ENCODE data around the gene MPO. TPM values are rescaled to one million over a fixed set of nuclear protein-coding genes. Genes with fewer than 3 reads are reported as not detected.

MPO gene
- total RNA-seq, 1 donor from 2014 or later: not detected

DNA sequence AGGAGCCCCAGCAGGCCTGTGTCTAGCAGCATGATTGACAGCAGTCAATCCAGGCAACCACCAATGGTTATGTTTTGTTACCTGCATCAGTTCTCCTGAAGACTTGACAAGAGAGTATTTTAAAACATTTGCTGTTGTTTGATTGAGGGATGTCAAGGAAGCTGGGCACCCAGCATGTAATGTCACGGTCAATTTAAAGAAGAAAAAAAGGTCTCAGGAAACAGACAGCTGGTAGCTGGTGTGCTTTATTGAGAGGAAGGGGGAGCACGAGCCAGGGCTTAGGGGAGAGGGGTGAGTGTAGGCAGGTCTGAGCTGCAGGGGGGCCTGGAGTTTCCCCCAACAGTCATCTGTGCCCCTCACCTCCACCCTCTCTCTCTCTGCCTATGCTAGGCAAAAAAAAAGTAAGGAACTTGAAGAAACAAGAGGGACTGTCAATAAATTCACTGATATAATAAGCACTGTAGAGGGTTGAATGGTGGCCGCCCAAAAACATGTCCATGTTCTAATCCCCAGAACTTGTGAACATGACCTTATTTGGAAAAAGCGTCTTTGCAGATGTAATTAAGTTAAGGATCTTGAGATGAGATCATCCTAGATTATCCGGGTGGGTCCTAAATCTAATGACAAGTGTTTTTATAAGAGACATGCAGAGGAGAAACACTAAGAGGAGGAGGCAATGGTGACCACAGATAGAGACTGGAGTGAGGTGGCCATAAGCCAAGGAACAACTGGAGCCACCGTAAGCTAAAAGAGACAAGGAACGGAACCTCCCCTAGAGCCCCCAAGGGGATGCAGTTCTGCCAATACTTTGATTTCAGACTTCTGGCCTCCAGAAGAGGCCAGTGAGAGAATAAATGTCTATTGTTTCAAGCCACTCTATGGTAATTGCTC, 33.3 kb upstream of the MPO start:
- intact Hi-C loops (cut with micrococcal nuclease): no loop called here
- no peaks in the 10 kb centered on the region for H3K9me3 Mint-ChIP-seq
- DNase-seq: no peak
- ChIA-PET POLR2A (interaction anchor here (0.6 to 27.9 kb wide), 6 partner anchors 13 to 691 kb away, joined by 3 to 3007 read pairs (median 6); partner anchors contain the start of gene TSPOAP1), CTCF (interaction anchor here (1.0 to 4.7 kb wide), 6 partner anchors 10 to 691 kb away, joined by 3 to 103 read pairs (median 7); partner anchors contain the start of gene RNF43)
- no peak overlapping the region for H3K4me3 Mint-ChIP-seq
- no peak for ATAC-seq (ENCODE audit: low read depth)
- no peak overlapping the region for H3K27ac Mint-ChIP-seq
- H3K27me3 Mint-ChIP-seq: no peaks in the 10 kb centered on the region
- TF ChIP-seq, protein P1, sequence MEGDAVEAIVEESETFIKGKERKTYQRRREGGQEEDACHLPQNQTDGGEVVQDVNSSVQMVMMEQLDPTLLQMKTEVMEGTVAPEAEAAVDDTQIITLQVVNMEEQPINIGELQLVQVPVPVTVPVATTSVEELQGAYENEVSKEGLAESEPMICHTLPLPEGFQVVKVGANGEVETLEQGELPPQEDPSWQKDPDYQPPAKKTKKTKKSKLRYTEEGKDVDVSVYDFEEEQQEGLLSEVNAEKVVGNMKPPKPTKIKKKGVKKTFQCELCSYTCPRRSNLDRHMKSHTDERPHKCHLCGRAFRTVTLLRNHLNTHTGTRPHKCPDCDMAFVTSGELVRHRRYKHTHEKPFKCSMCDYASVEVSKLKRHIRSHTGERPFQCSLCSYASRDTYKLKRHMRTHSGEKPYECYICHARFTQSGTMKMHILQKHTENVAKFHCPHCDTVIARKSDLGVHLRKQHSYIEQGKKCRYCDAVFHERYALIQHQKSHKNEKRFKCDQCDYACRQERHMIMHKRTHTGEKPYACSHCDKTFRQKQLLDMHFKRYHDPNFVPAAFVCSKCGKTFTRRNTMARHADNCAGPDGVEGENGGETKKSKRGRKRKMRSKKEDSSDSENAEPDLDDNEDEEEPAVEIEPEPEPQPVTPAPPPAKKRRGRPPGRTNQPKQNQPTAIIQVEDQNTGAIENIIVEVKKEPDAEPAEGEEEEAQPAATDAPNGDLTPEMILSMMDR (IDR thresholded peaks at IDR 0.05): no peak
- H3K36me3 Mint-ChIP-seq (ENCODE audit: low read depth): no peaks in the 10 kb centered on the region
- peaks cover 15% of the 10 kb centered on the region for H3K4me1 Mint-ChIP-seq

DNA sequence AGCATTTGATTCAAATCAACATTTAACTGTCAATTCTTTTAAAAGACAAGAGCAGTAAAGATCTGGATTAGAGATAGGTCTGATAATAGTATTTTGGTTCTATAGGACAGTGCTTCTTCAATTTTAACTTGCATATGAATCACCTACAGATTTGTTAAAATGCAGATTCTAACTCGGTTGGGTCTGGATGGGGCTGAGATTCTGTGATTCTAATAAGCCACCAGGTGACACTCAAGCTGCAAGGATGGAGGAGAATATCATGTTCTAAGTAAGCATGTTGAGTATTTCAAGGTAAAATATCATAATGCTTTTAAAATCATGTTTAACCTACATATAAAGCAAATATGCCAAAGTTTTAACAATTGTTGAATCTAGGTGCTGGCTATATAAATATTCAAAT, 32.1 kb upstream of the MPO start:
- intact Hi-C loops (cut with micrococcal nuclease): no loop called here
- Mint-ChIP-seq H3K4me3 (no peak overlapping the region), H3K36me3 (ENCODE audit: low read depth) (no peaks in the 10 kb centered on the region), H3K4me1 (peaks cover 9% of the 10 kb centered on the region), H3K9me3 (no peaks in the 10 kb centered on the region), H3K27ac (no peak overlapping the region), H3K27me3 (no peaks in the 10 kb centered on the region)
- no peak for DNase-seq
- POLR2A ChIA-PET: interaction anchor here (1.4 to 27.9 kb wide), 2 partner anchors 15 to 26 kb away, joined by 6 to 3007 read pairs; no protein-coding TSS in a partner anchor
- CTCF ChIA-PET: interaction anchor here (0.9 to 2.8 kb wide), 4 partner anchors 9 to 692 kb away, joined by 3 to 12 read pairs (median 4); no protein-coding TSS in a partner anchor
- TF ChIP-seq, protein P1 (IDR thresholded peaks at IDR 0.05): no peak
- ATAC-seq (ENCODE audit: low read depth): no peak

DNA sequence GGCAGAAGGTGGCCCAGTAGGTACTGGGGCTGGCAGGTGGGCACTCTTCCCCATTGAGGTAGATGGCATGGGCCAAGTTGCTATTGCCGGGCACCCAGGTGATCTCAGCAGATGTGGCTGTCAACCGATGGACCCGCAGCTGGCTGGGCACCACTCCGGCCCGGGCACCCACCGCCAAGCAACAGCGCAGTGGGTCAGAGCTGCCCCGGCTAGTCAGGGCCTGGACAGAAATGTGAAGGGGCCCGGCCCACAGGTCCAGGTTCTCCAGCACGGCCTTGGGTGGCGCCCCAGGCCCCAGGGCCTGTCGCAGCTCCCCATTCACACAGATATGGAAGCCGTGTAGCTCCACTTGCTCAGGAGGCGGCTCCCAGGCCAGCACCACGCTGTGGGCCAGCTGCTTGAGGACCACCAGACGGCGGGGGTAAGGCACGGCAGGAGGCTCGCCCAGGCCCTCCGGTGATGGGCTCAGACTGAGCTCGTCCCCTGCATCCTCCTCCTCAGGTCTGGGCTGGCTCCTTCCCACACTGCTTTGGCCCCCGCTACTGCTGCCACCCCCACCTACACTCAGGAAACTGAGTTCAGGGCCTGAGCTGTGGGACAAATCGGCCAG, 31.4 kb upstream of the MPO start:
- intact Hi-C loops (cut with micrococcal nuclease): no loop called here
- Mint-ChIP-seq H3K4me1 (peaks cover 2% of the 10 kb centered on the region), H3K4me3 (no peak overlapping the region), H3K27me3 (no peaks in the 10 kb centered on the region), H3K27ac (no peak overlapping the region), H3K9me3 (no peaks in the 10 kb centered on the region), H3K36me3 (ENCODE audit: low read depth) (no peaks in the 10 kb centered on the region)
- CTCF ChIA-PET: interaction anchor here (0.9 to 1.4 kb wide), 2 partner anchors 33 to 106 kb away, joined by 3 to 6 read pairs; no protein-coding TSS in a partner anchor
- ATAC-seq (ENCODE audit: low read depth) (no peak), DNase-seq (no peak)
- TF ChIP-seq, protein P1 (IDR thresholded peaks at IDR 0.05): no peak
- POLR2A ChIA-PET: interaction anchor here (27.9 kb wide), 1 partner anchor 27 kb away, joined by 3007 read pairs; no protein-coding TSS in a partner anchor

DNA sequence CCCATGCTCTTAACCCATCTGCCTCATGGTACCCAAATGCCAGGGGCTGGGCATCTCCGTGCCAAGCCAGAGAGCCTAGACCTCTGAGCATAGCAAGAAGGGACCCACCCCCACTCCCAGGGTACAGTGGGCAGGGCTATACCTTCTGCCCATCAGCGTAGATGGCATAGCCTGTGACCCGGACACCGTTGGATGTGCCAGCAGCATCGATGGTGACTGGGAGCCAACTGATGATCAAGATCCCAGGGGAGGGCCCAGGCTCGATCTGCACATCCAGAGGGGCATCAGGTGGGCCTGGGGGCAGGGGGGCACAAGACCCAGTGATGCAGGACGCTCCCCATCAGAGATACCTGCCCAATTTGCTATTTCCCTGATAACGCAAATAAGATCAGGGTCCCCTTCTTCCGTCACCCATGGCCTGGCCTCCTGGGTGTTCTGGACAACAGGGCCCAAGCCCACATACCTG, 30.7 kb upstream of the MPO start:
- TF ChIP-seq, protein P1 (IDR thresholded peaks at IDR 0.05): no peak
- Mint-ChIP-seq H3K27ac (no peak overlapping the region), H3K4me3 (no peak overlapping the region), H3K9me3 (no peaks in the 10 kb centered on the region), H3K4me1 (no peaks in the 10 kb centered on the region), H3K27me3 (no peaks in the 10 kb centered on the region), H3K36me3 (ENCODE audit: low read depth) (no peaks in the 10 kb centered on the region)
- intact Hi-C loops (cut with micrococcal nuclease): no loop called here
- ChIA-PET POLR2A (interaction anchor here (27.9 kb wide), 1 partner anchor 28 kb away, joined by 3007 read pairs; no protein-coding TSS in a partner anchor), CTCF (no interaction called here)
- ATAC-seq (ENCODE audit: low read depth): no peak
- DNase-seq: no peak

All from activated B cell treated with CpG ODN at 0.5 μM for 24 hours (primary cell).